SIG-M5 treated with dmso at 0.1 percent for 504 hours (cell line): ENCODE data around the gene S100PBP.
"Not testable (repeated sequence)": the region's sequence is repeated elsewhere in the genome, so short reads cannot be mapped to it uniquely, and the experiment has no call there.

Experiments
- DNase-seq: peaks from one replicate; lab custom pipeline; 2025; ENCODE audit not compliant: unreplicated experiment; lab: John Stamatoyannopoulos, UW

S100PBP gene

DNA sequence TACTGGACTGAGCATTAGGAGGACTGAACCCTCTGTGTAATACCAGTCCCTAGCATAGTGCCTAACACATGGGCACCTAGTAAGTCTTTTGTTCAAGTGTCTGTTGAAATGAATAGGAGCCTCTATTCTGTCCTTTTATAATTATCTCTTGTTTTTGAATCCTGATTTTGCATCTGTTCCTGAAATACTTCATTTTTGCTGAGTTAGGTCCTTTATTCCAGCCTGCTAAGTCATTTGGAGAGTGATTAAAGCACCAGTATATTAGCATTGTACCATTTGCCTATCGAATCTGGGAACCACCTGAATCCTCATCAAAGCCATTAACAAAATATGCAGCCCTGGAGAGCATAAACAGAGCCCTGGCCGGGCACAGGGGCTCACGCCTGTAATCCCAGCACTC lies 32.6 kb upstream of the S100PBP start:
- no peak for DNase-seq

DNA sequence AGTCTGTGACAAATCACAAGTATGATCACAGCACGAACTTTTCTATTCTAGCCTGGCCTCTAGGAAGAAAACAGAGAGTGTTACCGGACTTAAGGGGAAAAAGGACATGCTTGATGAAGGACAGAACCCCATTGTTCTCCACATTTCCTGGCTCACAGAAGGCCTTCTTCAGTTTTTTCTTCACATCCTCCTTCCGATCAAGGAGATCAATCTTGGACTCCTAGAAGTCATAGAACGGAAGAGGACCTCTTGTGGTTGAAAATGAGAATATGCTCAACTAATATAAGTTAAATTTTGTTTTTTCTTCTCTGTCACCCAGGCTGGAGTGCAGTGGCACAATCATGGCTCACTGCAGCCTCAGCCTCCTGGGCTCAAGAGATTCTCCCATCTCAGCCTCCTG lies 30.6 kb upstream of the S100PBP start:
- peak; percentile 26 for DNase-seq

DNA sequence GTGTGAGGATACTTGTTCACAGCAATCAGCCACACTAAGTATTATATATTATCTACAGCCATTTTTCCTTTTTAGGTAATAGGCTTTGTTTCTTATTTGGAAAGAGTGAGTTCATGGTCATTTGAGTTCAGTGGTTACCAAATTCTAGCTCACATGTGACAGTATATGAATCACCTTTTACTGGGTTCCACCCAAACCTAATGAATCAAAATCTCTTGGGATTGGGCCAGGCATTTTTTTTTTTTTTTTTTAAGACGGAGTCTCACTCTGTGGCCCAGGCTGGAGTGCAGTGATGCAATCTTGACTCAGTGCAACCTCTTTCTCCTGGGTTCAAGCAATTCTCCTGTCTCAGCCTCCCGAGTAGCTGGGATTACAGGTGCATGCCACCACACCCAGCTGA lies 28.1 kb upstream of the S100PBP start:
- not testable (repeated sequence) for DNase-seq

DNA sequence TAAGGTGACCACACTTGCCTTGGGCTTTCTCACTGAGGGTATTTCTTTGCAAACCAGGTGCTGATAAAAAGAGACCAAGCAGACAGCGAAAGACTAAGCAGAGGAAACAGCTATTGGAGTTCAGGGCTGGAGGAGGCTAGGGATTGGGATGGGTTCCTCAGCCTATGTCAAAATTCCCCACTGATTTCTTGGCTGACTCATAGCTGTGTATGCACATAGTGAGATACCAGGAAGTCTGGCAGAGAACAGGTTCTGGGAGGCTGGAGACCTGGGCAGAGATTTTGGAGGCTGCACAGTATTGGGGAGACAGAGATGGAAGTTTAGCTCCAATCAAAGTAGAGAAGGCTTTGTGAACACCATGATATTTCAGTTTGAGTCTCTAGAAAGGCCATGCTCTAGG lies 25.6 kb upstream of the S100PBP start:
- no peak for DNase-seq

DNA sequence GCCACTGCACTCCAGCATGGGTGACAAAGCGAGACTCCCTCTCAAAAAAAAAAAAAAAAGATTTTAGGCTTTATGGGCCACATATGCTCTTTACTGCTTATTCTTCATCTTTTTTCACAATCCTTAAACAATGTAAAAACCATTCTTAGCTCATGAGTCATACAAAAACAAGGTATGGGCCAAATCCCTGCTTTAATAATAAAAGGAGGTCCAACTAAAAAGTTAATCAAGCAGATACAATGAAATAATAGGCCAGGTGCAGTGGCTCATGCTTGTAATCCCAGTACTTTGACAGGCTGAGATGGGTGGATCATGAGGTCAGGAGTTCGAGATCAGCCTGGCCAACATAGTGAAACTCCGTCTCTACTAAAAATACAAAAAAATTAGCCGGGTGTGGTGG lies 21.7 kb upstream of the S100PBP start:
- DNase-seq, result not testable (repeated sequence)

DNA sequence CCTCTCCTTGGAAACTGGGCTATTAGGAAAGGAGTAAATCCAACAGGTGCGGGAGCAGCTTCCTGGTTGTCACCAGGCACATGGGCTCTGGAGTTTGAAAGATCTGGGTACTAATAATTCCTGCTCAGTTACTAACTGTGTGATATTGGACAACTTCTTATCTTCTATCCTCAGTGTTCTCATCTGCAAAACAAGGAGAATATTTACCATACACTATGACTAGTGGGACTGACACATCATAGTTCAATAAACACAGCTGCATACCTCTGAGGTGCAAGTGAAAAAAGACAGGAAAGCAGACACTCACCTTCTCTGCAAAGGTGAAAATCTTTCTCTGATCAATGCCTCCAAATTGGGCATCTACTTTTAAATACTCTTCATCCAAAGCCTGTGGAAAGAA lies 20.0 kb upstream of the S100PBP start:
- no peak for DNase-seq

DNA sequence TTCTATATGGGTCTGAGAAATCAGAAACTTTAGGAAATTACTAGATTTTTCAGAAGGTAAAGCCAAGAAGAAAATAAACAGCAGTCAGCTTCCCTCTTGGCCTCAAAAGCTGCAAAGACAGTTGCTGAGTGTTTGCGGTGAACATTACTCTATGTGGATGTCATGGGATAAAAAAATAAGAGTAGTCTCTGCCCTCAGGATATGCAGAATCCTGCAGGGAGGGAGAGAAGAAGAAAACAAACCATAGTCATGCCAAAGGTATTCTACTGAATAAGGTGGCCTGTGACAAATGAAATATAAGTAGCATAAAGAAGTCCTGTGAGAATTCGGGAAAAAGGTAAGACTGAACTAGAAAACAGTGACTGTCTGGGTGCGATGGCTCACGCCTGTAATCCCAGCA lies 19.3 kb upstream of the S100PBP start:
- DNase-seq, result no peak

DNA sequence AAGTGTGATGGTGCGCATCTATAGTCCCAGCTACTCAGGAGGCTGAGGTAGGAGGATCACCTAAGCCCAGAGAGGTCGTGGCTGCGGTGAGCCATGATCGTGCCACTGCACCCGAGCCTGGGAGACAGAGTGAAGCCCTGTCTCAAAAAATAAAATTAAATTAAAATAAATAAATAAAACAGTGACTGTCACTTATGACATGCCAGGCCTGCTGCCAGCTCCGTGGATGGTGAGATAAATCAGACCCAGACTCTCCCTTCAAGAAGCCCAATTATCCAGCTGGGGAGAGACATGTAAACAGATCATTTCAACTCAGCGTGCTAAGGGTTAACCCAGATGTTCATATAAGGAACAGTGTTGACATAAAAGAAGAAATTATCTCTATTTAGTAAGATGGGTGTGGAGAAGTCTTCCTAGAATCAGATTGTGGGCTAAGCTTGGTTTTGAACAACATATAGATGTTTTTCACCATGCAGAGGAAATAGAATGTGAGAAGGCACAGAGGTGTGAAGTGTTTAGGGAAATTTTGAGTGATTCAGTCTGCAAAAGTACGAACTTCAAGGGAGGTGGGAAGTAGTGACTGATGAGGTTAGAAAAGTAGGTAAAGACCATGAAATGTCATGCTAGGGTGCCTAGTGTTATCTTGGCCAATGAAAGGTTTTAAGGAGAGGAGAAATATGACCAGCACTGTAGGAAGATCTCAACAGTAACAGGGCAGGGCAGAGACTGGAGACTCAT lies 18.6 kb upstream of the S100PBP start:
- no peak for DNase-seq

DNA sequence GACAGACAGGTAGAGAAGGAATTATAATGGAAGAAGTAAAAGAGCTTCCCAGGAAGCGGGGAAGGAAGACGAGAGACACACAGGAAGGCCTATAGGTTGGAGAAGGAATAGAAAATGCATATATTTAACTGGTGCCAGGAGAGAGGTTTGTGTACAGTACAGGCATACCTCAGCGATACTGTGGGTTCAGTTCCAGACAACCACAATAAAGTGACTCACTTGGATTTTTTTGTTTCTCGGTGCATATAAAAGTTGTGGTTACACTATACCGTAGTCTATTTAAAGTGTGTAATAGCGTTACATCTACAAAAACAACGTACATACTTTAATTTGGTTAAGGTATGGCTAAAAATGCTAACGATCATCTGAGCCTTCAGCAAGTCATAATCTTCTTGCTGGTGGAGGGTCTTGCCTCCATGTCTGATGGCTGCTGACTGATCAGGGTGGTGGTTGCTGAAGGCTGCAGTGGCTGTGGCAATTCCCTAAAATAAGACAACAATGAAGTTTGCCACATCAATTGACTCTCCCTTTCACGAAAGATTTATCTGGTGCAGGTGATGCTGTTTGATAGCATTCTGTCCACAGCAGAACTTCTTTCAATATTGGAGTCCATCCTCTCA lies 16.2 kb upstream of the S100PBP start:
- no peak for DNase-seq

DNA sequence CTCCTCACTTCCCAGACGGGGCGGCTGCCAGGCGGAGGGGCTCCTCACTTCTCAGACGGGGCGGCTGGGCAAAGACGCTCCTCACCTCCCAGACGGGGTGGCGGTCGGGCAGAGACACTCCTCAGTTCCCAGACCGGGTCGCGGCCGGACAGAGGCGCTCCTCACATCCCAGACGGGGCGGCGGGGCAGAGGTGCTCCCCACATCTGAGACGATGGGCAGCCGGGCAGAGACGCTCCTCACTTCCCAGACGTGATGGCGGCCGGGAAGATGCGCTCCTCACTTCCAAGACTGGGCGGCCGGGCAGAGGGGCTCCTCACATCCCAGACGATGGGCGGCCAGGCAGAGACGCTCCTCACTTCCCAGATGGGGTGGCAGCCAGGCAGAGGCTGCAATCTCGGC lies 13.0 kb upstream of the S100PBP start:
- not testable (repeated sequence) for DNase-seq

DNA sequence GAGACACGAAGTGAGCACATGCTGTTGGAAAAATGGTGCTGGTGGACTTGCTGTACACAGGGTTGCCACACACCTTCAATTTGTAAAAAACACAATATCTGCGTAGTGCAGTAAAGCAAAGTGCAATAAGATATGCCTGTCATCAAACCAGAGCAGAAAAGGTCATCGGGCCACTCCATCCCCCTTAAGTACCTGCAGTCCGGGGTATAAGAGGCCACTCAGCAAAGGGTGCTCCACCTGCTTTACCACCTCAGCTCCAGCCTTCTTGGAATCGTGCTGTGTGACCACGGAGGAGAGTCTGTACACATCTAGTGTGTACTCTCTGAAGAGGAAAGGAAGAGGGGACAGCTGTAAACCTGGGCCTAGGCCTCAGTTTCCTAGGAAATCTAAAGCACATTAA lies 11.2 kb upstream of the S100PBP start:
- no peak for DNase-seq

DNA sequence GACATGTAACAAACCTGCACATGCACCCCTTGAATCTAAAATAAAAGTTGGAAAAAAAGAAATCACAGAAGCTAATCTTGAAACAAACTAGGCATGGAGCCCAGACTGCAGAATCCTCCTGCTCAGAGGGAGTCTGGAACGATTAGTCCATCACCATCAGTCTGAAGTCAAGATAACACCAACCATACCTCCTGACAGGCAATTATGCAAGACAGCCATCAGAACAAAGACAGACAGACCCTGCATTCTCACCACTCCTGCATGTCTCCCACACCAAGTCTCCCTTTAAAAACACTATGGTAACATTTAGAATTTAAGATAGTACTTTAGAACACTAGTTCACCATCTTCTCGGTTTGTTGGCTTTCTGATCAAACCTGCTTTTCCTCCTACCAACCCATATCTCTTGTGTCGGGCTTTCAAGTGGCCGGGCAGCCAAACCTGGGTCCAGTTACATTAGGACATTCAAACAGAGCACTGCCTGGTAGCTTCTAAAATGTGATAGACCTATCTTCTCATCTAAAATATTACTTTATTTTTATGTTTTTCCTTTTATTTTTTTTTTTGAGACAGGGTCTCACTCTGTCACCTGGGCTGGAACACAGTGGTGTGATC lies 10.4 kb upstream of the S100PBP start:
- DNase-seq, result no peak

DNA sequence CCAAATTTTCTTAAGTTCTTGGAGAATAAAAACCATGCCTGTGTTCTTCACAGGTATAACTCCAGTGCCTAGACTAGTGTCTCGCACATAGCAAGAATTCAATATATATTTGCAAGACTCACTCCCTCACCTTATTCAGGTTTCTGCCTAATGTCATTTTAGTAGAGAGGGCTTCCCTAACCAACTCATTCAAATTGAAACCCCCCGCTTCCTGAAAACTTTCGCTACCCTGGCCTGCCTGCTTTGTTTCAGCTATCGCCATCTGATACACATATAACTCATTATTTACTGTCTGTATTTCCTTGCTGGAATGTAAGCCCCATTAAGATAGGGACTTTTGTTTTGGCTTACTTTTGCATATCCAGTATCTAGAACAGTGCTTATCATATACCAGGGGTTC lies 8.9 kb upstream of the S100PBP start:
- no peak for DNase-seq

DNA sequence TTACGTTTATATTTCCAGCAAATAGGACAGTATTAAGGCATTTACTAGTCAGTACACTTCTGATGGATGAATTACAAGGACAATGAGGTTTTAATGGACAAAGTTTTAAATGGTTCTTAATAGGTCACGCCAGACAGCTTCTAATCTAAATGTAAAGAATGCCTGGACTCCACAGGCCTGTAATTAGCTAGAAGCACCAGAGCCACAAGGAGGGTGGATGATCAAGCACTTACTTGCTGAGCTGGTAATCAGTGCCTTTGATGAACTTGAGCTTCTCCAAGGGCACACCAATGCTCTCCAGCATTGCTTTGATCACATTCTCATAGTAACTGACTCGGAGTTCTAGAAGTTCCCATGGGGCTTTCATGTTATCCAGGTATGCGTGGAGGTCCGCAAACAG lies 7.1 kb upstream of the S100PBP start:
- no peak for DNase-seq

DNA sequence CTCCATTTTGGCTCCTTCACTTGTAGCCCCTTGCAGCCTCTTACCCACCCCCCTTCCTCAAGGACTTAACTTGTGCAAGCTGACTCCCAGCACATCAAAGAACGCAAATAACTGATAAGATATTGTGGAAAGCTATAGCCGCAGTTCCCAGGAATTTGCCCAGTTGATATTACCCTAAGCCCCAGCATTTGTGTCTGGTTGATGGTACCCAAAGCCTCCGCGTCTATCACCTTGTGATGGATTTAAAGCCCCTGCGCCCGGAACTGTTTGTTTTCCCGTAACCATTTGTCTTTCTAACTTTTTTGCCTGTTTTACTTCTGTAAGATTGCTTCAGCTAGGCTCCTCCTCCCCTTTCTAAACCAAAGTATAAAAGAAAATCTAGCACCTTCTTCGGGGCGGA lies 6.2 kb upstream of the S100PBP start:
- DNase-seq, result no peak

DNA sequence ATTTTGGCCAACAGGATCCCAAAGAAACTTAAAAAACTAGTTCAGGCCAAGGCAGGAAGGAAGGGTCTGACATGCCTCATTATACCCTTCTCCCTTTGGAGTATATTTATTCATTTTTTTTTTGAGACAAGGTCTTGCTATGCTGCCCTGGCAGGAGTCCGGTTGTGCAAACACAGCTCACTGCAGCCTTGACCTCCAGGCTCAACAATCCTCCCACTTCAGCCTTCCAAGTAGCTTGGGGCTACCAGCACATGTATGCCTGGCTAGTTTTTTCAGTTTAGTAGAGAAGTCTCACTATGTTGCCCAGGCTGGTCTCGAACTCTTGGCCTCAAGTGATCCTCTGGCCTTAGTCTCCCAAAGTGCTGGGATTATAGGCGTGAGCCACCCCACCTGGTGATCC lies 5.5 kb upstream of the S100PBP start:
- no peak for DNase-seq

DNA sequence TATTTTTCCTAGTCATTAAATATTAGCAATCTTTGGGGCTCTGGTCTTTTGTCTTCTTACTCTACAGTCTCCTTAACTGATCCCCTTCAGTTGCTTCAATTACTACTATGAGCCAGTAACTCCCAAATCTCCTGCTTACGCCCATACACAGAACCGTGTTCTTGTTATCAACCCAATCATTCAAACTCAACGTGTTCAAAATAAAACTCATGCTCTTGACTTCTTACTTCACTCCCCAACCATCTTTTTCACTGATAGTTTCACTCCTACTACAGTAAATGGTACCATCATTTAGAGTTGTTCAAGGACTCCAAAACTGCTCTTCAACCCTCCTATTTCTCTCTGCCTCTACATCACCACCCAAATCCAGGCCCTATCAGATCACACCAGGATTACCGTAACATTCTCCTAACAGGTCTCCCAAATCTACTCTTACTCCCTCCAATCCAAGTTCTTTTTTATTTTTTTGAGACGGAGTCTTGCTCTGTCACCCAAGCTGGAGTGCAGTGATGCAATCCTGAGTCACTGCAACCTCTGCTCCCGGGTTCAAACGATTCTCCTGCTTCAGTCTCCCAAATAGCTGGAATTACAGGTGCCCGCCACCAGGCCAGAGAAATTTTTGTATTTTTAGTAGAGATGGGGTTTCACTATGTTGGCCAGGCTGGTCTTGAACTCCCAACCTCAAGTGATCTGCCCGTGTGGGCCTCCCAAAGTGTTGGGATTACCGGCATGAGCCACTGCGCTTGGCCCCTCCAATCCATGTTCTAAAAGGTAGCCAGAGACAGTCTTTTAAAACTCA lies 3.3 kb upstream of the S100PBP start:
- DNase-seq, result no peak

DNA sequence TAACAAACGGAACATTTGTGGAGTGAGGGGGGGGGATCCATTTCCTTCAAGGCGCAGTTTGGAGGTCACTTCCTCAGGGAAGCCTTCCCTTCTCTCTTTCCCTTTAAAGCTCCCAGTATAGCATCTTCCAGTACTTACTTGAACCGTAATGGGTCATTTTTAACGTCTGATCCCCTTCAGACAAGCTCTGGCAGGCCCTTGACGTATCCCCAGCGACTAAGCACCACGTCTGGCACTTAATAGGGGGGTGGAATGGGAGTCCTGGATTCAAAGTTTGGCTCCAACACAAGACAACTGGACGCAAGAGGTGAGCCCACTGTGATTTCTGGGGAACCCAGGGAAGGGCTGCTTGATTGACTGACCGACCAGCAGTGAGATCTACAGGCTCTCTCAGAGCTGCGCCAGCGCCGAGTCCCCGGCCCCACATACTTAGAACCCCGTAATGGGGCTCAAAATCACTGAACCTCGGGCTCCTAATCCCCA lies 736 bp upstream of the S100PBP start:
- DNase-seq, result peak; percentile 35

DNA sequence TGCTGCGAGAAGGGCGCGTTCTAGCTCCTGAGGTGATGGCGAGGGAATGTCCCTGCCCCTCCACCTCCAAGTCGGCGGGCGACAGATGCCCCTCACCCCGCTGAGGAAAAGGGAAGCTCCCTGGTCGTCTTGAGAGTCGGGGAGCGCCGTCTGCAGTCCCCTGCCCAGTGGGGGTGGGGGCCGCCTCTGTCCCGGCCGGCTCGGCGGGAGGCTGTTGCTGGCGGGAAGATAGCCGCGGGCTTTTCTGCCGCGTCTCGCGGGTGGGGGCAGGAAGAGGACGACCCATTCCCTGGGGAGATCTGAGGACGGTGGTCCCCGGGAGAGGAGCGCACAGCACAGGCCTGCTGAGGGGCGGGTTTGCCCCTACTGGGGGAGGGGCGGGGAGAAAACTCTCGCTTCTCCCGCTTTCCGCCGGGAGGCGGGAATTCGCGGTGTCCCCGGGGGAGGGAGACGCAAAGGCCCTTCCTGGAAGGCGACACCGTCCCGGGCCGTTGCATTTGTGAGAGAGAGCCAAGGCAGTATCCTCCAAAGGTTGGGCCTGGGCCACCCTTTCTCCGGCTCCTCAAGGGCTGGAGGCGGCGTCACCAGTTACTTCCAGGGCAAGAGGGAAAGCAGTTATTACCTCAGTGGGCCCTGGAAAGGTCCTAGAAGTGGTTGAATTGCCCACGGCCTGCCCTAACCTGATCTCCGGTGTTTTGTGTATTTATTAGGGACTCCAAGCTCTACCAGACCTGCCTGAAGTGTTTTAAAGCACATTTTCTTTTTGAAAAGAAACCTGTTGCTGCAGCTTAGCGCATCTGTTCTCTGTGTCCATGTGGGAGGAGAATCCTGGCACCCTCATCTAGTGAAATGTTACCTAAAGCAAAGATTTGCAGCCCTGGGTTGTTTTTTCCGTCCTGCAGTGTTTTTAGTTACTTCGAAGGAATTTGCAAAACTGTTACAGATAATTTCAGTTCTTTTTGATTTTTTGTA lies 648 bp downstream of the S100PBP start:
- peak; percentile 64 for DNase-seq

DNA sequence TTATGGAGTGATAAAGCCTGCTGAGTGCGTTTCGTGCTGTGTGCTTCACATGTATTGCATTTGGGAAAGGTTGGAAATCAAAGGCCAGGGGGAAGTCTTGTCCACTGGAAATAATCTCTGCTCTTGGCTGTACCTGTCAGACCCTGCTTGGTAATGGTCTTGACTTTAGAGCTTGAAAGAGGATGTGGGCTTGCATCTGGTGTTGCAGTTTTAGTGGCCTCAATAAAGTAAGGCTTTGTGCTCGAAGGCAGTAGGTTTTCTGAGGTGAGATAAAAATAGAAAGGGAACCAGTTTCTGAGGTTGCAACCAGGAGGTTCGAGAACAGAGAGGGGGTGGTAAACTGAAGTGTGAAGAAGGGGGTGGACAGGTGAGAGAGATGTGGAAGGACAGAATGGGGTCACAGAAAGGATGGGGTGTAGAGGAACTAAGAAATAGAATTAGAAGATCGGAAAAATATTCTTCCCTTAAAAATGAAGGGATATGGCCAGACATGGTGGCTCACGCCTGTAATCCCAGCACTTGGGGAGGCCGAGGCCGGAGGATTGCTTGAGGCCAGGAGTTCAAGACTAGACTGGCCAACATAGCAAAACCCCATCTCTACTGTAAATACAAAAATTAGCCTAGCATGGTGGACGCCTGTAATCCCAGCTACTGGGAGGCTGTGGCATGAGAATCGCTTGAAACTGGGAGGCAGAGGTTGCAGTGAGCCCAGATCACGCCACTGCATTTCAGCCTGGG lies 1.5 kb downstream of the S100PBP start:
- DNase-seq, result peak; percentile 58
